H9 (cell line): ENCODE results near the gene CBX5. TPM values are rescaled to one million over a fixed set of nuclear protein-coding genes. Genes with fewer than 3 reads are reported as not detected.
A peak's percentile ranks its signal among the peaks of the same experiment; 100 is the strongest.

Experiments used
- DNase-seq: peaks from one replicate; pipeline ENCODE4 v3.0.0-alpha.2; 2017
- H2AFZ ChIP-seq: one replicate; pipeline ENCODE4 v1.6.1; 2013; ENCODE audit warnings: mild to moderate bottlenecking, low read length, control low read depth, moderate library complexity
- H2AK5ac ChIP-seq: 2 replicates; pipeline ENCODE4 v1.6.1; 2013; ENCODE audit warnings: low read length, control low read depth, mixed read lengths; ENCODE audit not compliant: insufficient read length
- H2BK120ac ChIP-seq: one replicate; pipeline ENCODE4 v1.6.1; 2013; ENCODE audit warnings: low read depth, mild to moderate bottlenecking, low read length, control low read depth, inconsistent platforms; ENCODE audit not compliant: poor library complexity, severe bottlenecking
- H2BK12ac ChIP-seq: 2 replicates; pipeline ENCODE4 v1.6.1; 2013; ENCODE audit warnings: low read length, control low read depth, mixed read lengths, low read depth; ENCODE audit not compliant: insufficient read length
- H2BK15ac ChIP-seq: 2 replicates; pipeline ENCODE4 v1.6.1; 2013; ENCODE audit warnings: low read depth, low read length, control low read depth
- H2BK20ac ChIP-seq: one replicate; pipeline ENCODE4 v1.6.1; 2013; ENCODE audit warnings: low read depth, mild to moderate bottlenecking, low read length, control low read depth, inconsistent platforms; ENCODE audit not compliant: poor library complexity, severe bottlenecking
- H2BK5ac ChIP-seq: 2 replicates; pipeline ENCODE4 v1.6.1; 2013; ENCODE audit warnings: low read length, control low read depth, mixed read lengths; ENCODE audit not compliant: insufficient read length
- H3K14ac ChIP-seq: 2 replicates; pipeline ENCODE4 v1.6.1; 2013; ENCODE audit warnings: low read length, control low read depth; ENCODE audit not compliant: insufficient read depth
- H3K18ac ChIP-seq: 2 replicates; pipeline ENCODE4 v1.6.1; 2013; ENCODE audit warnings: low read depth, mild to moderate bottlenecking, mixed read lengths, low read length, control low read depth; ENCODE audit not compliant: insufficient read length
- H3K23ac ChIP-seq: 2 replicates; pipeline ENCODE4 v1.6.1; 2013; ENCODE audit warnings: low read length, control low read depth, mixed read lengths, low read depth; ENCODE audit not compliant: insufficient read length
- H3K23me2 ChIP-seq: 2 replicates; pipeline ENCODE4 v1.6.1; 2013; ENCODE audit warnings: low read depth, mild to moderate bottlenecking, mixed read lengths, low read length, control low read depth; ENCODE audit not compliant: insufficient read length, poor library complexity, severe bottlenecking
- H3K27ac ChIP-seq: 2 replicates; pipeline ENCODE4 v1.5.1; 2013; ENCODE audit warnings: low read length, control low read depth, mixed read lengths, low read depth; ENCODE audit not compliant: insufficient read length
- H3K27me3 ChIP-seq: 2 replicates; pipeline ENCODE4 v1.6.1; 2013; ENCODE audit warnings: low read length, control low read depth, inconsistent platforms; ENCODE audit not compliant: insufficient read depth
- H3K4ac ChIP-seq: 2 replicates; pipeline ENCODE4 v1.6.1; 2013; ENCODE audit warnings: low read depth, mild to moderate bottlenecking, control low read depth, inconsistent platforms, low read length, moderate library complexity
- H3K4me1 ChIP-seq: 2 replicates; pipeline ENCODE4 v1.6.1; 2013; ENCODE audit warnings: low read length, control low read depth, inconsistent platforms; ENCODE audit not compliant: insufficient read depth
- H3K4me2 ChIP-seq: 2 replicates; pipeline ENCODE4 v1.6.1; 2013; ENCODE audit warnings: low read length, control low read depth, mixed read lengths; ENCODE audit not compliant: insufficient read length, insufficient read depth
- H3K56ac ChIP-seq: 2 replicates; pipeline ENCODE4 v1.6.1; 2013; ENCODE audit warnings: low read depth, mild to moderate bottlenecking, mixed read lengths, low read length, control low read depth; ENCODE audit not compliant: insufficient read length
- H3K79me1 ChIP-seq: 2 replicates; pipeline ENCODE4 v1.6.1; 2013; ENCODE audit warnings: low read depth, mild to moderate bottlenecking, moderate library complexity, low read length, control low read depth, inconsistent platforms; ENCODE audit not compliant: insufficient read depth, poor library complexity, severe bottlenecking
- H3K79me2 ChIP-seq: 2 replicates; pipeline ENCODE4 v1.6.1; 2013; ENCODE audit warnings: low read length, control low read depth, inconsistent platforms; ENCODE audit not compliant: insufficient read depth
- H3K9ac ChIP-seq: 2 replicates; pipeline ENCODE4 v1.6.1; 2013; ENCODE audit warnings: low read length, control low read depth, mixed read lengths; ENCODE audit not compliant: insufficient read length; ENCODE audit errors: extremely low read depth
- H3K9me3 ChIP-seq: one replicate; pipeline ENCODE4 v1.6.1; 2013; ENCODE audit warnings: low read depth, low read length, inconsistent platforms; ENCODE audit not compliant: control insufficient read depth
- H3T11ph ChIP-seq: one replicate; pipeline ENCODE4 v1.6.1; 2013; ENCODE audit warnings: mild to moderate bottlenecking, low read length, control low read depth, inconsistent platforms
- H4K20me1 ChIP-seq: one replicate; pipeline ENCODE4 v1.6.1; 2013; ENCODE audit not compliant: control insufficient read depth, insufficient read length, insufficient read depth
- H4K5ac ChIP-seq: 2 replicates; pipeline ENCODE4 v1.6.1; 2013; ENCODE audit warnings: low read depth, mild to moderate bottlenecking, mixed read lengths, low read length, control low read depth; ENCODE audit not compliant: insufficient read length
- H4K8ac ChIP-seq: replicated peaks from 2 replicates; pipeline ENCODE4 v1.6.1; 2013; ENCODE audit warnings: low read length, control low read depth, mixed read lengths, low read depth; ENCODE audit not compliant: insufficient read length
- H4K91ac ChIP-seq: 2 replicates; pipeline ENCODE4 v1.6.1; 2013; ENCODE audit warnings: low read depth, mild to moderate bottlenecking, moderate library complexity, mixed read lengths, low read length, control low read depth; ENCODE audit not compliant: insufficient read length
- H3K27ac Mint-ChIP-seq, 3 experiments: 2 replicates in 2 of 3; 3 replicates in 1 of 3; pipeline ENCODE4 v1.8.0; 2020 to 2021; ENCODE audit warnings: mixed read lengths in 3 of 3, mild to moderate bottlenecking in 1 of 3, moderate library complexity in 1 of 3
- H3K27me3 Mint-ChIP-seq: 2 replicates; pipeline ENCODE4 v1.8.0; 2021; ENCODE audit warnings: low read depth, mild to moderate bottlenecking, moderate library complexity, mixed read lengths
- H3K36me3 Mint-ChIP-seq, 3 experiments: 2 replicates in 2 of 3; 3 replicates in 1 of 3; pipeline ENCODE4 v1.8.0; 2020 to 2021; ENCODE audit warnings: low read depth in 3 of 3, mixed read lengths in 3 of 3; ENCODE audit not compliant: insufficient read depth in 1 of 3
- H3K4me1 Mint-ChIP-seq, 2 experiments: 2 replicates each; pipeline ENCODE4 v1.8.0; 2020; ENCODE audit warnings: mixed read lengths in 2 of 2
- H3K4me3 Mint-ChIP-seq, 2 experiments: 2 replicates in 1 of 2; 3 replicates in 1 of 2; pipeline ENCODE4 v1.8.0; 2020 to 2021; ENCODE audit warnings: mild to moderate bottlenecking in 2 of 2, mixed read lengths in 2 of 2, moderate library complexity in 1 of 2
- H3K9me3 Mint-ChIP-seq, 2 experiments: 2 replicates in 1 of 2; 3 replicates in 1 of 2; pipeline ENCODE4 v1.8.0; 2020; ENCODE audit warnings: mild to moderate bottlenecking in 2 of 2, mixed read lengths in 2 of 2, moderate library complexity in 1 of 2
- WGBS: extraction: QIAGEN DNeasy Blood & Tissue Kit; methylation state at CpG from one replicate; pipeline ENCODE4 v1.1.7; 2013; ENCODE audit warnings: missing lambda C conversion rate, low lambda C conversion rate, mixed read lengths; ENCODE audit not compliant: insufficient read length; ENCODE audit errors: extremely low coverage; 5-methylcytosine and 5-hydroxymethylcytosine counted together
- total RNA-seq: library from RNA; stranded (reverse); gene quantifications from 2 replicates; pipeline ENCODE4 v1.2.1, GENCODE V29; 2021
- TF ChIP-seq, protein P1 (sequence below): fragments of 200-600 bp; sonication (generic); conservative IDR thresholded peaks from 3 replicates; pipeline ENCODE4 v1.8.0; 2021; ENCODE audit warnings: antibody characterized with exemption, mild to moderate bottlenecking

Gene CBX5
- total RNA-seq, 1 experiment from 2014 or later: 206 TPM

DNA sequence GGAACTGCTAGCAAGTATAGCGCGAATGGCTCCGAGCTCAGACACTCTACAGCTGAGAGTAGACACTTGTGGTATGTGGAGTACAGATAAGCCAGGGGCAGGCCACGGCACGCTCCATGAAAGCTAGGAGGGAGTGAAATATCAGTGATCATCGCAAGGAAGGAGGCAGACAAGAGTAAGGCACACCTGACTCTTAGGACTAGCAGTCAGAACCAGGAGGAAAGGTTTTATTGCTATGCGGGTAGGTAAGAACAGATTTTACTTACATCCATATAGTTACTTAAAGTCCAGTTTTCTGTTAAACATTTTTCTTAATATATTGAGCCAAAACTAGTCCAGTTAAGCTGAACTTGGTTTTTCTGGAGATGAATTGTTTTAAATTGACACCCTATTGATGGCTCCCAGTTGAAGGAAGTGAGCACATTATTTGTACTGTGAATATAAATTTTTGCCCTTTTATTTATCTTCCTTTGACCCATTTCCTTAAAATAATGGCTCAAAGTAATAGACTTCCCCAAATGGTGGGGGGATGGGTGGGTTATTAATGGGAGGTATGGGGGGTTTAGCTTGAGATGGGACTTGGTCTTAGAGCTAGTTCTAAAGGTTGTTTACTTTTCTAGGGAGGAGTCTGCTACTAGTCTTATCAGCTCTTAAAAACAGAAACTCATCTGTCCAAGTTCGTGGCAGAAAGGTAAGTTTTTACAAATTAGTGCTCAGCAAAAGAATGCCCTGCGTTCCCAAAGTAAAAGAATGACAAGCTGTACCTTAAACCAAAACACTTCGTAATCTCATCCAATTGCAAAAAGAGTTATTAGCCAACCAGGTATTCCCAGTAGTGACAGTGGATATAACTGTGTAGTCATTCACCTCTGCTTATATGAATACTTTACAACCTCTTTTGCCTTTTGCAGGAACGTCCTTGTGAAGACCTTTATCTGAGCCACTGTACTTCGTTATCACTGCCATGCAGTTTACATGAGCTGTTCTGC, 6.4 kb upstream of the CBX5 start:
- Histone ChIP-seq H3K4ac (no peak overlapping the region), H3K56ac (no peak overlapping the region), H3K23me2 (no peaks in the 10 kb centered on the region), H4K5ac (no peak overlapping the region), H2AK5ac (no peak overlapping the region), H3K23ac (no peak overlapping the region), H2BK12ac (no peak overlapping the region), H2BK20ac (no peak overlapping the region), H3K4me2 (no peak overlapping the region), H3K79me2 (peaks cover 3% of the 10 kb centered on the region; the same call in 1 of the 2 replicates), H3T11ph (no peak overlapping the region), H3K9ac (no peak overlapping the region), H3K4me1 (no peaks in the 10 kb centered on the region), H3K14ac (no peak overlapping the region), H4K91ac (no peak overlapping the region), H3K27me3 (no peaks in the 10 kb centered on the region), H2BK120ac (no peak overlapping the region), H4K20me1 (no peaks in the 10 kb centered on the region), H3K27ac (peak overlapping the region; percentile 48), H2BK5ac (no peak overlapping the region), H3K9me3 (no peaks in the 10 kb centered on the region), H3K79me1 (no peaks in the 10 kb centered on the region), H2AFZ (no peak overlapping the region), H2BK15ac (no peak overlapping the region), H3K18ac (no peak overlapping the region), H4K8ac (no peak overlapping the region)
- peaks cover 0 to 18% (median 0%) of the 10 kb centered on the region in 3 experiments; a peak in 3 of 7 replicates for H3K36me3 Mint-ChIP-seq
- peaks cover 26 to 38% of the 10 kb centered on the region in 2 experiments for H3K4me1 Mint-ChIP-seq
- H3K27ac Mint-ChIP-seq: peak overlapping the region in 2 of 3 experiments; percentile 71 to 91; a peak in 4 of 7 replicates
- TF ChIP-seq, protein P1, sequence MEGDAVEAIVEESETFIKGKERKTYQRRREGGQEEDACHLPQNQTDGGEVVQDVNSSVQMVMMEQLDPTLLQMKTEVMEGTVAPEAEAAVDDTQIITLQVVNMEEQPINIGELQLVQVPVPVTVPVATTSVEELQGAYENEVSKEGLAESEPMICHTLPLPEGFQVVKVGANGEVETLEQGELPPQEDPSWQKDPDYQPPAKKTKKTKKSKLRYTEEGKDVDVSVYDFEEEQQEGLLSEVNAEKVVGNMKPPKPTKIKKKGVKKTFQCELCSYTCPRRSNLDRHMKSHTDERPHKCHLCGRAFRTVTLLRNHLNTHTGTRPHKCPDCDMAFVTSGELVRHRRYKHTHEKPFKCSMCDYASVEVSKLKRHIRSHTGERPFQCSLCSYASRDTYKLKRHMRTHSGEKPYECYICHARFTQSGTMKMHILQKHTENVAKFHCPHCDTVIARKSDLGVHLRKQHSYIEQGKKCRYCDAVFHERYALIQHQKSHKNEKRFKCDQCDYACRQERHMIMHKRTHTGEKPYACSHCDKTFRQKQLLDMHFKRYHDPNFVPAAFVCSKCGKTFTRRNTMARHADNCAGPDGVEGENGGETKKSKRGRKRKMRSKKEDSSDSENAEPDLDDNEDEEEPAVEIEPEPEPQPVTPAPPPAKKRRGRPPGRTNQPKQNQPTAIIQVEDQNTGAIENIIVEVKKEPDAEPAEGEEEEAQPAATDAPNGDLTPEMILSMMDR: no peak
- WGBS: no CpG with 5 or more reads among the region's 12 CpGs
- H3K9me3 Mint-ChIP-seq: no peaks in the 10 kb centered on the region
- H3K4me3 Mint-ChIP-seq: peak overlapping the region; percentile 6 to 10; a peak in 3 of 5 replicates
- peaks cover 3% of the 10 kb centered on the region; the same call in 1 of the 2 replicates for H3K27me3 Mint-ChIP-seq
- DNase-seq: no peak
